Endothelial cell of umbilical vein (primary cell): ENCODE results near the gene BAMBI. TPM values are rescaled to one million over a fixed set of nuclear protein-coding genes. Genes with fewer than 3 reads are reported as not detected.

Source experiments
- BruUV-seq: library from RNA; stranded (reverse); fragments of 400-500 nt; replicated peaks from 2 replicates; lab custom pipeline; 2021; lab: Mats Ljungman, UMichigan
- CTCF ChIA-PET: fragments of 300-600, 350-600 bp; sonication (Branson Sonifier 250); formaldehyde crosslinking; loops from one replicate; lab custom pipeline; 2021; ENCODE audit warnings: antibody characterized with exemption, inconsistent platforms; lab: Charles Lee
- POLR2A ChIA-PET: fragments of 300-600, 350-600 bp; sonication (Branson Sonifier 250); formaldehyde crosslinking; loops from one replicate; lab custom pipeline; 2021; ENCODE audit warnings: antibody characterized with exemption, inconsistent platforms; lab: Charles Lee
- DNase-seq: peaks from one replicate; pipeline ENCODE4 v3.0.0-alpha.2; 2011; ENCODE audit warnings: low read depth, low spot score
- FAIRE-seq: peaks from 2 replicates; lab custom pipeline; 2011; peaks lifted over from hg19 to GRCh38; lab: Jason Lieb, UNC
- H2AFZ ChIP-seq: 2 replicates; pipeline ENCODE4 v1.6.0; 2012; ENCODE audit warnings: low read depth, low read length, control low read depth, inconsistent platforms
- H3K27ac ChIP-seq: 2 replicates; pipeline ENCODE4 v1.5.1; 2011; ENCODE audit warnings: low read depth, mild to moderate bottlenecking, control low read depth, low read length, moderate library complexity; ENCODE audit not compliant: insufficient read depth
- H3K27me3 ChIP-seq, 2 experiments: 2 replicates each; pipeline versions ENCODE4 v1.6.0 to v1.6.1; 2011; ENCODE audit warnings: low read length in 2 of 2, mixed read lengths in 1 of 2; ENCODE audit not compliant: control insufficient read depth in 2 of 2, insufficient read depth in 2 of 2
- H3K36me3 ChIP-seq, 2 experiments: 2 replicates in 1 of 2; 3 replicates in 1 of 2; pipeline ENCODE4 v1.5.1; 2011; ENCODE audit warnings: low read length in 2 of 2, mild to moderate bottlenecking in 1 of 2, moderate library complexity in 1 of 2; ENCODE audit not compliant: control insufficient read depth in 2 of 2, insufficient read depth in 2 of 2; ENCODE audit errors: extremely low read depth in 1 of 2
- H3K4me1 ChIP-seq: 3 replicates; pipeline ENCODE4 v1.5.1; 2011; ENCODE audit warnings: mild to moderate bottlenecking, low read length; ENCODE audit not compliant: control insufficient read depth, insufficient read depth; ENCODE audit errors: extremely low read depth
- H3K4me2 ChIP-seq: 2 replicates; pipeline ENCODE4 v1.6.1; 2011; ENCODE audit warnings: low read length, control low read depth, mixed read lengths; ENCODE audit not compliant: insufficient read depth
- H3K4me3 ChIP-seq, 3 experiments: fragments of 200-600 bp in 1 of 3; sonication (generic), shearing (Covaris generic) in 1 of 3; replicated peaks in 1 of 3; 2 replicates each; pipeline ENCODE4 v1.5.1; 2011 to 2016; ENCODE audit warnings: control low read depth in 3 of 3, low read length in 3 of 3, mild to moderate bottlenecking in 2 of 3, inconsistent platforms in 1 of 3, low read depth in 1 of 3, moderate library complexity in 1 of 3; ENCODE audit not compliant: insufficient read depth in 1 of 3
- H3K79me2 ChIP-seq: 2 replicates; pipeline ENCODE4 v1.6.0; 2012; ENCODE audit warnings: low read length, inconsistent platforms; ENCODE audit not compliant: control insufficient read depth, insufficient read depth
- H3K9ac ChIP-seq: replicated peaks from 2 replicates; pipeline ENCODE3; 2011; ENCODE audit warnings: low read length, control low read depth; ENCODE audit not compliant: insufficient read depth; ENCODE audit errors: extremely low read depth
- H3K9me1 ChIP-seq: replicated peaks from 3 replicates; pipeline ENCODE4 v1.6.0; 2011; ENCODE audit warnings: mild to moderate bottlenecking, low read length; ENCODE audit not compliant: control insufficient read depth, insufficient read depth; ENCODE audit errors: extremely low read depth
- H3K9me3 ChIP-seq: replicated peaks from 2 replicates; pipeline ENCODE4 v1.5.1; 2012; ENCODE audit warnings: low read length, inconsistent platforms; ENCODE audit not compliant: control insufficient read depth, insufficient read depth
- H4K20me1 ChIP-seq: replicated peaks from 2 replicates; pipeline ENCODE3; 2011; ENCODE audit warnings: mild to moderate bottlenecking, low read length; ENCODE audit not compliant: control insufficient read depth, insufficient read depth; ENCODE audit errors: extremely low read depth
- EZH2 ChIP-seq: IDR thresholded peaks from 2 replicates; pipeline ENCODE4 v1.6.1; 2012; ENCODE audit warnings: borderline replicate concordance, low read depth, mild to moderate bottlenecking, moderate library complexity, low read length, inconsistent platforms; ENCODE audit not compliant: severe bottlenecking
- FOS ChIP-seq: IDR thresholded peaks from 2 replicates; pipeline ENCODE4 v1.6.1; 2011; ENCODE audit warnings: mild to moderate bottlenecking, low read length, moderate library complexity, borderline replicate concordance; ENCODE audit not compliant: insufficient read depth
- GATA2 ChIP-seq: IDR thresholded peaks from 2 replicates; pipeline ENCODE4 v1.7.0; 2011; ENCODE audit warnings: low read depth, mild to moderate bottlenecking, moderate library complexity, mixed read lengths, low read length; ENCODE audit not compliant: insufficient read length, insufficient read depth
- JUN ChIP-seq: IDR thresholded peaks from 2 replicates; pipeline ENCODE4 v1.6.1; 2011; ENCODE audit warnings: borderline replicate concordance, low read depth; ENCODE audit not compliant: insufficient read length, insufficient read depth
- MYC ChIP-seq: IDR thresholded peaks from one replicate; pipeline ENCODE4 v1.6.1; 2011; ENCODE audit warnings: mild to moderate bottlenecking, low read depth, low read length
- POLR2A ChIP-seq: IDR thresholded peaks from 2 replicates; pipeline ENCODE4 v1.6.1; 2012; ENCODE audit warnings: low read depth, mild to moderate bottlenecking, control low read depth, low read length
- POLR2AphosphoS5 ChIP-seq: IDR thresholded peaks from 2 replicates; pipeline ENCODE4 v1.6.1; 2012; ENCODE audit warnings: low read depth, mild to moderate bottlenecking, control low read depth, low read length, moderate library complexity; ENCODE audit not compliant: insufficient read depth
- dilution Hi-C: fragments of 300-500 bp; cut with MboI; formaldehyde crosslinking; loops from one replicate; pipeline ENCODE4 v1.15.0; 2019; ENCODE audit warnings: low sequenced_read_pairs; ENCODE audit not compliant: extremely low pct_ligation_motif_present
- intact Hi-C: fragments of 100-400 bp; cut with micrococcal nuclease; formaldehyde crosslinking; loops from one replicate; pipeline ENCODE4 v1.10.0; 2022
- polyA plus RNA-seq, 4 experiments: library from polyadenylated mRNA; depleted of rRNA in 3 of 4; stranded (reverse) in 3 of 4; unstranded in 1 of 4; fragments of >200 nt; gene quantifications; 2 replicates each; pipeline versions ENCODE4 v1.2.1 to v1.2.3, GENCODE V29; 2011 to 2012; ENCODE audit warnings: missing spikeins in 1 of 4
- total RNA-seq: library from RNA; stranded (reverse); gene quantifications from 2 replicates; pipeline ENCODE4 v1.2.3, GENCODE V29; 2021
- TF ChIP-seq, protein P1 (sequence below): IDR thresholded peaks from 2 replicates; pipeline ENCODE4 v1.6.1; 2011; ENCODE audit not compliant: insufficient read depth, insufficient read length
- TF ChIP-seq, protein P2 (sequence below), 2 donors: IDR thresholded peaks; 1 replicate in 1 of 2; 2 replicates in 1 of 2; pipeline ENCODE4 v1.5.1; 2011; ENCODE audit warnings: low read length in 2 of 2, mild to moderate bottlenecking in 2 of 2, moderate library complexity in 2 of 2, control low read depth in 1 of 2, inconsistent platforms in 1 of 2, low read depth in 1 of 2; ENCODE audit not compliant: insufficient read depth in 1 of 2; ENCODE audit errors: extremely low read depth in 1 of 2

The BAMBI gene
- total and polyA plus RNA-seq, 2 donors (not counting 3 experiments of a cell fraction or from before 2014, with no cell fraction given): 3.2 to 4.3 TPM

GRCh38 chr10:28640551-28640950 is 36.8 kb upstream of the BAMBI start:
- Histone ChIP-seq H3K4me3 (no peak overlapping the region), H3K9me1 (no peaks in the 10 kb centered on the region), H4K20me1 (no peaks in the 10 kb centered on the region), H3K27ac (no peak overlapping the region), H3K27me3 (peaks cover 0 to 2% of the 10 kb centered on the region in 2 experiments), H2AFZ (no peak overlapping the region), H3K79me2 (no peaks in the 10 kb centered on the region), H3K4me2 (no peak overlapping the region), H3K36me3 (no peaks in the 10 kb centered on the region), H3K9ac (no peak overlapping the region), H3K9me3 (no peaks in the 10 kb centered on the region), H3K4me1 (no peaks in the 10 kb centered on the region)
- FAIRE-seq (no peak), DNase-seq (no peak)
- ChIA-PET POLR2A (no interaction called here), CTCF (interaction anchor here (1.3 to 2.8 kb wide), 3 partner anchors 12 to 664 kb away, joined by 4 to 10 read pairs (median 5); no protein-coding TSS in a partner anchor)
- dilution Hi-C loops: no loop called here
- BruUV-seq: no TSS peak
- intact Hi-C loops: no loop called here
- TF ChIP-seq, protein P1, sequence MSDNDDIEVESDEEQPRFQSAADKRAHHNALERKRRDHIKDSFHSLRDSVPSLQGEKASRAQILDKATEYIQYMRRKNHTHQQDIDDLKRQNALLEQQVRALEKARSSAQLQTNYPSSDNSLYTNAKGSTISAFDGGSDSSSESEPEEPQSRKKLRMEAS: no peak
- TF ChIP-seq EZH2 (no peak), GATA2 (no peak), JUN (no peak), POLR2AphosphoS5 (no peak), MYC (no peak), POLR2A (no peak), FOS (no peak)
- TF ChIP-seq, protein P2, sequence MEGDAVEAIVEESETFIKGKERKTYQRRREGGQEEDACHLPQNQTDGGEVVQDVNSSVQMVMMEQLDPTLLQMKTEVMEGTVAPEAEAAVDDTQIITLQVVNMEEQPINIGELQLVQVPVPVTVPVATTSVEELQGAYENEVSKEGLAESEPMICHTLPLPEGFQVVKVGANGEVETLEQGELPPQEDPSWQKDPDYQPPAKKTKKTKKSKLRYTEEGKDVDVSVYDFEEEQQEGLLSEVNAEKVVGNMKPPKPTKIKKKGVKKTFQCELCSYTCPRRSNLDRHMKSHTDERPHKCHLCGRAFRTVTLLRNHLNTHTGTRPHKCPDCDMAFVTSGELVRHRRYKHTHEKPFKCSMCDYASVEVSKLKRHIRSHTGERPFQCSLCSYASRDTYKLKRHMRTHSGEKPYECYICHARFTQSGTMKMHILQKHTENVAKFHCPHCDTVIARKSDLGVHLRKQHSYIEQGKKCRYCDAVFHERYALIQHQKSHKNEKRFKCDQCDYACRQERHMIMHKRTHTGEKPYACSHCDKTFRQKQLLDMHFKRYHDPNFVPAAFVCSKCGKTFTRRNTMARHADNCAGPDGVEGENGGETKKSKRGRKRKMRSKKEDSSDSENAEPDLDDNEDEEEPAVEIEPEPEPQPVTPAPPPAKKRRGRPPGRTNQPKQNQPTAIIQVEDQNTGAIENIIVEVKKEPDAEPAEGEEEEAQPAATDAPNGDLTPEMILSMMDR (IDR thresholded peaks at IDR 0.05; ENCODE audit: extremely low read depth in 1 of 2, insufficient read depth in 1 of 2, low read depth in 1 of 2, low read length in 2 of 2): no peak
